GM18517 (cell line): Measurements from ENCODE around the gene TRIM63.

Source experiments
- ATAC-seq: cut with Tn5 transposase; IDR thresholded peaks from one replicate; pipeline ENCODE4 v1.9.1; 2021; ENCODE audit warnings: mild to moderate bottlenecking, moderate library complexity; ENCODE audit not compliant: unreplicated experiment

TRIM63 gene

GRCh38 chr1:26019641-26020315 lies 47.7 kb downstream of the TRIM63 start:
- ATAC-seq = no peak

GRCh38 chr1:26017606-26018005 lies 49.8 kb downstream of the TRIM63 start:
- no peak for ATAC-seq

GRCh38 chr1:26016953-26017545 lies 50.4 kb downstream of the TRIM63 start:
- ATAC-seq = no peak

GRCh38 chr1:26016258-26016952 lies 51.0 kb downstream of the TRIM63 start:
- ATAC-seq = no peak

GRCh38 chr1:26015358-26015757 lies 52.1 kb downstream of the TRIM63 start:
- ATAC-seq = no peak

GRCh38 chr1:26014179-26014578 lies 53.3 kb downstream of the TRIM63 start:
- ATAC-seq = no peak

GRCh38 chr1:26012864-26013263 lies 54.6 kb downstream of the TRIM63 start:
- ATAC-seq = no peak

GRCh38 chr1:26010825-26011224 lies 56.6 kb downstream of the TRIM63 start:
- ATAC-seq = no peak

GRCh38 chr1:26009796-26010447 lies 57.5 kb downstream of the TRIM63 start:
- ATAC-seq = no peak

GRCh38 chr1:26006710-26007109 lies 60.7 kb downstream of the TRIM63 start:
- ATAC-seq = no peak

GRCh38 chr1:26005434-26006105 lies 61.9 kb downstream of the TRIM63 start:
- no peak for ATAC-seq

- no peak for ATAC-seq
These were observed 63.7 kb downstream of the TRIM63 start for GRCh38 chr1:26003756-26004155.

- no peak for ATAC-seq
These were observed 64.2 kb downstream of the TRIM63 start for GRCh38 chr1:26003262-26003661.
